Stimulated activated CD8-positive, alpha-beta memory T cell treated with anti-CD3 and anti-CD28 coated beads, Interleukin-12 subunit alpha, Interleukin-12 subunit beta, amount 100 ng/mL, for 24 hours (primary cell): ENCODE data around the gene LDLRAD2.
"Not testable (repeated sequence)": the region's sequence is repeated elsewhere in the genome, so short reads cannot be mapped to it uniquely, and the experiment has no call there.

Source experiments
- DNase-seq: peaks from one replicate; pipeline ENCODE4 v3.0.0-alpha.2; 2020; ENCODE audit errors: extremely low read depth

Gene LDLRAD2

DNA sequence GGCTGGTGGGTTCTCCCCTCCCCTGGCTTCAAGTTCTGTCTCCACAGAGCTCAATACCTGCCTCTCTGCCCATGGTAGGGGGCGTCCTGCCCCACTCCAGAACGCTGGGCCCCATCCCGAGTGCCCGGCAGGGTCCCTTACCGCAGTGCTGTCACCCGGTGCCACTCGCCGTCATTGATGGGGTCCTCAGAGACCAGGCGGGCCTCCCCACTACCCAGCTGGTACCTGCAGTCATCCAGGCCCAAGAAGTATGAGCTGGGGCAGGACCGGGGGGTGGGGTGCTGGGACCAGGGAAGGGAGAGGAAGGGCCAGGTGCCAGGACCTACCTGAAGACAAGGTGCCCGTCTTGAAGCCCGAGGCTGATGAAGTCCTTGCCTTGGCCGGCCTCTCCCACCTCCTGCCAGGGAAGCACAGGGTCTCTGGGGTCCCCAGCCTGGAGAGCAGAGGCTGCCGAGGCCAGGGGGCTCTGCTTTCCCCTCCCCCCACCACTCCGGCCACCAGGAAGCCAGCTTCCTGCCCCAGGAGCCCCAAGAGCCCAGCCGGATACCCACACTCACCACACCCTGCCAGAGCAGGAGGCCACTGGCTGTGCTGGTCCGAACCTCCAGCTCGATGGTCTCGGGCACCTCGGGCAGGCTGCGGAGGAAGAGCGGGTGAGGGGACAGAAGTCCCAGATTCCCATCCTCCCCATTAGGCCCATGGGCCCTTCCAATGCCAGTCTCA lies 12.1 kb downstream of the LDLRAD2 start:
- no peak for DNase-seq

DNA sequence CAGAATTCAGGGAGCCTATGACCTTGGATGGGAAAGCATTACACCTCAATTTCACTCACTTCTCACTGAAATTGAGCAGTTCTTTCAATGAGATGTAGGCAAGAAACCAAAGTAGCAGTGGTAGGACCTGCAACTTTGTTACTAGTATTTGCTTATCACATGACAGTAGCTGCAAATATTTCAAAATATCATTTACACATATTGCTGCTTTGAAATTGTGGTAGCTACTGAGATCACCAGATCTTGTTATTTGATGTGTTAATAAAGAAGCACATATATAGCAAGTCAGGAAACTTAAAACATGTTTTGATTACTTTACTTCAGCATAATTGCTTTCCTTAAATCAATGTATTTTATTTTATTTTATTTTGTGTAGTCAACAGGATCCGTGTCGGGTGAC lies 12.9 kb downstream of the LDLRAD2 start:
- DNase-seq: no peak

DNA sequence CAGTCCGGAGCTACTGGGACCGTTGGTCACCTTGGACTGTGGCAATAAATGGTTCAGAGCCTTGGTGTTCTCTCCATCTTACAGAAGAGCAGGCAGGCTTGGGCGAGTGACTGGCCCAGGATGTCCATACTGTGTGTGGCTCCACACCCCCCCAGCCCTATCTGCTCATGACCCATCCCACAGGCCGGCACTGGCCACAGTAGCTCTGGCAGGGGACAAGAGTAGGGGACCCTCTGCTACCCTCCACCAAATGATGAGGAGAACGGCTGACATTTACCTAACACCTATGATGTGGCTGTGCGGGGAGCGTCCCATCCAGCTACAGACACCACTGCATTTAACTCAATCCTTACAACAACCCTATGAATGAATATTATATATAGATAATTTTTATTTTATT lies 13.3 kb downstream of the LDLRAD2 start:
- DNase-seq: no peak

DNA sequence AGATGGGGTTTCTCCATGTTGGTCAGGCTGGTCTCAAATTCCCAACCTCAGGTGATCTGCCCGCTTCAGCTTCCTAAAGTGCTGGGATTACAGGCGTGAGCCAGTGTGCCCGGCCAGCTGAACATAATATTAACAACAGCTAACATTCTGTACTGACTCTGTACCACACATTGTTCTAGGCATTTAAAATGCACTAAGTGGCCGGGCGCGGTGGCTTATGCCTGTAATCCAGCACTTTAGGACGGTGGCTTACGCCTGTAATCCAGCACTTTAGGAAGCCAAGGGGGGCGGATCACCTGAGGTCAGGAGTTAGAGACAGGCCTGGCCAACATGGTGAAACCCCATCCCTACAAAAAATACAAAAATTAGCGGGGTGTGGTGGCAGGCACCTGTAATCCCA lies 14.6 kb downstream of the LDLRAD2 start:
- DNase-seq: not testable (repeated sequence)

DNA sequence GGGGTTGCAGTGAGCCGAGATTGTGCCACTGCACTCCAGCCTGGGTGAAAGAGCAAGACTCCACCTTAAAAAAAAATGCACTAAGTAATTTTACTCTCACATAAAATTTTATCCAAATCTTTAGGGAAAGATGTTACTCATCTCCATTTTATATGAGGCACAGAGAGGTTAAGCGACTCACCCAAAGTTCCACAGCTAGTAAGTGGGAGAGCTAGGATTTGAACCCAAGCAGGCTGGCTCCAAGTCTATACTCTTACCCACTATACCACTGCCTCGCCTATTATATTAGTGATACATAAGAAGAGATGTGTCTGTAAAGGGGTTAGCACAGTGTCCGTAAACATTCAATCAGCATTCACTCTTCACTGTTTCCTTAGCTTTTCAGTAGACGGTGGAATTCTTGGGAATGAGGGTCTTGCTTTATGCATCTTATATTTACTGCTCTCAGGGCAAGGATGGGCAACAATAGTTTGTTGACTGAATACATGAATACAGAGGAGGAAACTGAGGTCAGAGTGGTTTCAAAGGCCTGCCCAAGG lies 15.1 kb downstream of the LDLRAD2 start:
- no peak for DNase-seq

DNA sequence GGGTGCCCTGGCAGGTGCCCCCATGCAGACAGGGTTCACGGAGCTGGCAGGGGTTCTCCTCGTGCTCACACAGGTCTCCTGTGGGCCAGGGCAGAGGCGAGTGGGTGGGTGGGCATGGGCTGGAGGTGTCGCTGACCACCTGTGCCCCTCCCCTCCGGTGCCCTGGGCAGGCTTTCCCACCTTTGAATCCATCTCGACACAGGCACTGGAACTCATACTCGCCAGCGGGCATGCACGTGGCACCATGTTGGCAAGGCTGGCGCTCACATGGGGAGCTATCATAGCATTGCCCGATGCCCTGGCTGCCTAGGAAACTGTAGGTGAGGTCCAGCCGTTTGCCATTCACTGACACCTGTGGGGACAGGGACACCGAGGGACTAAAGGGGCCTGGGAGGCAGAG lies 16.0 kb downstream of the LDLRAD2 start:
- no peak for DNase-seq

DNA sequence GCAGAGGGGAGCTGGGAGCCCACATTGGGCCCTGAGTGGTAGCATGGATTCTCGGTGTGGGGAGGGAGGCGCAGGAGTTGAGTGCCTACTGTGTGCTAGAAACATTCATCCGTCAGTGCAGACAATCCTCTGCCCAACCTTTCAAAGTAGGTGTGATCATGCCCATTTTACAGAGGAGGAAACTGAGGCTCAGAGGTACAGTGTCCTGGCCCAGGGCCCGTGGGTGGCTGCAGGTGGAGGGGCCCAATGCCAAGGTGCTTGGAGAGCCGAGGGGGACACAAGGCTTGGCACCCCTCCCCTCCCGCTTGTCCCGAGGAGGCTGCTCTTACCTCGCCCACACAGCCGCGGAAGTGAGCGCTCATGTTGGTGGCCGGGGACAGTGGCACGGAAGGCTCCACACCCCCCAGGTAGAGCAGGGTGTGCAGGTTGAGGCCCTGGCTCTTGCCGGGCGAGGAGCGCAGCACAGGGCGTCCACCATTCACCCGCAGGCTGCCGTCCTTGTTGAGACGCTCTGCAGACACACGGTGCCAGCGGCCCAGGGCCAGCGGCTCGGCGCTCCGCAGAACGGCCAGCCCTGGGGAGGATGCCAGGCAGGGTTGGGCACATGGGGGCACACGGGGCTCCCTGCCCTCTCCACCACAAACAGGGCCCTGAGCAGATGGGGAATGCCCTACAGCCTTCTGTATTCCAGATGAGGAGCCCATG lies 16.6 kb downstream of the LDLRAD2 start:
- no peak for DNase-seq

DNA sequence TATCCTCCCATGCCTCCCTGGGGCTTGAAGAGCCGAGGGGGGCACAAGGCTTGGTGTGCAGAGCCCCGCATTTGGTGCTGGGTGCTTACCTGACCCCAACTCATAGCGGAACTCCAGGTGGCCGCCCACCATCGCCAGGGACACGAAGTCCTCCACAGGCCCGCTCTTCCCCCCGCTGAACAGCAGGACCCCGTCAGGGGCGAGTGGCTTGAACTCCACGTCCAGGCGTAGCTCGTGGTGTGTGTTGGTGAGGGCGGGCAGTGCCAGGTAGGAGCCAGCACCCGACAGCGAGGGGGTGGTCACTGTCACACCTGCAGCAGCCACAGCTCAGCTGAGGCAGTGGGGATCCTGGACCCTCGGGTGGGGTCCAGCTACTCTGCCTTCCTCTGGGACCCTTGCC lies 17.2 kb downstream of the LDLRAD2 start:
- no peak for DNase-seq

DNA sequence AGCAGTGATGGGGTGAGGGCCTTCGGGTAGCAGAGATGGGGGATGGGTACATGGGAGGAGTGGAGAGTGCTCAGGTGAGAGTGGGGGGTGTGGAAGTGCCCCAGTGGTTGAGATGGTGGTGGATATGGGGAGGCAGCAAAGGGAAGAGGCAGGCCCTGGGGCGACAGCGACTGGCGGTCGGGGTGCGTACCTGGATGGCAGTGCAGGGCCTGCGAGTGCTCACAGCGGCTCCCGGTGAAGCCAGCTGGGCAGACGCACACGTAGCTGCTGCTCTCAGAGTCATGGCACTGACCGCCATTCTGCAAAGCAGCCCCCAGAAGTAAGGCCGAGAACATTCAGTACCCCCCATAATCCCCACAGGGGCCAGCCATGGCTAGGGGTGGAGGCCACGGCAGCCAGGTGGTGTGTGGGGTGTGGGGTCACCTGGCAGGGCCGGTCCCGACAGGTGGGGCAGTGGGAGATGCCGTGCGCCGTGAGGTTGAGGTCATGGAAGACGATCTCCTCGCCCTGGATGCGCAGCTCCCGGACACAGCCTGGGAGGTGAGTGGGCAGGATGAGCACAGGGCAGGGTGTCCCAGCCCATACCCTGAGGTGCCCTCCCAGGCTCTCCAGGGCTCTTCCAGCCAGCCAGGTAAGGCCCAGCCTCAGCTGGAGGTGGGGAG lies 18.9 kb downstream of the LDLRAD2 start:
- DNase-seq: no peak

DNA sequence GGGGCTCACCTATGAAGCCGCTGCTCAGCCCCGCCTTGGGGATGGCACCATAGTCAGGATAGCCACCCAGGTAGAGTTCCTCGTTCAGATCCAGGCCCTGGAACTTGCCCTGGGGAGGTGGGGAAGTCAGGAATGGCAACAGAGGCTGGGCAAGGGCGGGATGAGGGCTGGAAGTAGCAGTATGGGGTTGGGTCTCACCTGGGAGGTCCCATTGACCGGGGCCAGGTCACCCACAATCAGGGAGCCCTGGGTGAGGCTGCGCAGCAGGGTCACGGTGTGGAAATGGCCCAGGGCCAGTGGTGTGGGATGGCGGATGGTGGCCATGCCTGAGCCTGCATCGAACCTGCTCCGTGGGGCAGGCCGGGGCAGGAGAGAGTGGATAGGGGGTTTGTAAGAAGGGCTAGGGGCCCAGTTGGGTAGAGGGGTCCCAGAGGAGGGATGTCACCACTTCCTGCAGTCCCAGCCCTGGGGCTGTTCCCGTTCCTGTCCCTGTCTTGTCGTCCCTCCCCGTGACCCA lies 19.4 kb downstream of the LDLRAD2 start:
- no peak for DNase-seq

DNA sequence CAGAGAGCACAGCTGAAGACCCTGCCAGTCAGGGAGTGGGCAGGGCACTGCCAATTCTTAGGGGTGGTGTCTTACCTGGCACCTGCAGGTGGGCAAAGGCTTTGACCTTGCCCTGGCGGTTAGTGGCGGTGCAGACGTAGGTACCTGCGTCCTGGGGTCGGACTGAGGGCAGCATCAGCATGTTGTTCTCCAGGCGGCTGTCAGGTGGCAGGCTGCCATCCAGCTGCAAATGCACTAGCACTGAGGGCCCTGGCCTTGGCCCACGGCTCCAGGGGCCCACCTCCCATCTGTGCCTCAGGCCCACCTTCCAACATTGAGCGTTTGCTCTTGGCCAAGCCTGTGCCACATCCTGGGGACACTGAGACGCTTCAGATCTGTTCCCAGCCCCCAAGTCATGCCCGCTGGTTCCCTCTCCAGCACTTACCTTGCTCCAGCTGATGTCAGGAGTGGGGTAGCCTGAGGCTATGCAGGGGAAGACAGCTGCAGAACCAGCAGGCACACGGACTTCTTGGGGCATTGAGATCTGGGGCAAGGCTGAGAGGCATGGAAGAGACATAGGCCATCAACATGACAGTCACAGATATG lies 21.4 kb downstream of the LDLRAD2 start:
- no peak for DNase-seq

DNA sequence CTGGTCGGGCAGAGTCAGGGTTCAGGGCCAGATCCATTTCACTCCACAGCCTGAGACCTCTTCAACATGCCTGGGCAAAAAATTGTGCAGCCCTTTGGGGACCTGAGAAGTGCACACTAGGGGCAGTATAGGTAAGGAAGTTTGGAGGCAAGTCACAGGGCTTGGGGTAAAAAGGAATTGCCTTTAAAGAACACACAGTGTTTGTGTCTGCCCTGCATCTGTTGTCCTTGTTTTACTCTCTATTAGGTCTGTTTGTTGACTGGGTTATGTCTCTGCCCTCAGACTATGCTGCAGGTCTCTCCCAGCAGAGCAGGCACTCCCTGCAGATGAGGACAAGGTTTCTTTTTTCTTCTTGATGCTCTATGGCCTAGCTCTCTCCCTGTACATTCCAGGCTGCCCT lies 22.0 kb downstream of the LDLRAD2 start:
- DNase-seq: no peak

DNA sequence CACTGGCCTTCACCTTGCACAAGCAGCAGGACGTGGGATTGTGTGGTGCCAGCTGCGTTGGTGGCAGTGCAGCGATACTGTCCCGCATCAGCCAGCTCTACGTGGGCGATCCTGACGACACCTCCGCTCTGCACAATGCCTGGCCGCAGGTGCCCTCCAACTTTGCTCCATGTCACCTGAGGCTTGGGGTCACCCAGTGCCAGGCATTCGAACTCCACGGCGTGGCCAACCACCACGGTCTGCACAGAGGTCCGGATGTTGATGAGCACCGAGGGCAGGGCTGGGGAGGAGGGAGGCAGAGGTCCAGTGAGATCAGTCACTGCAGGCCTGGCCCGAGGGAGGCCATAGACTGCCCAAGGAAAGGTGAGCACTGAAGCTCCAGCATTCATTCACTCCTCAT lies 22.6 kb downstream of the LDLRAD2 start:
- DNase-seq: no peak

DNA sequence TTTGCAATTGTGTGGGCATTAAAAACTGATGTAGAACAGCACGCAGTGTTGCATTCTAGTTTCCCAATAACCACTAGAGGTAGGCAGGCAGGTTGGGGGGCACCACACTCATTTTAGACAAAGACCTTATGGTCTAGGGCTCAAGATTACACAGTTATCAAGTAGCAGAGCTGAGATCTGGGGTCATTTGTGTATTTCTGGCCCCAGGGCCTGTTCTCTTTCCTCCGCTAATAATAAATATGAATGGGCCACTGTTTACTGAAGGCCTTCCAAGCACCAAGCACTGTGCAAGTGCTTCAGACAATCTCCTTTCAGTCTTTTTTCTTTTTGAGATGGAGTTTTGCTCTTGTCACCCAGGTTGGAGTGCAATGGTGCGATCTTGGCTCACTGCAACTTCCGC lies 23.9 kb downstream of the LDLRAD2 start:
- DNase-seq: no peak

DNA sequence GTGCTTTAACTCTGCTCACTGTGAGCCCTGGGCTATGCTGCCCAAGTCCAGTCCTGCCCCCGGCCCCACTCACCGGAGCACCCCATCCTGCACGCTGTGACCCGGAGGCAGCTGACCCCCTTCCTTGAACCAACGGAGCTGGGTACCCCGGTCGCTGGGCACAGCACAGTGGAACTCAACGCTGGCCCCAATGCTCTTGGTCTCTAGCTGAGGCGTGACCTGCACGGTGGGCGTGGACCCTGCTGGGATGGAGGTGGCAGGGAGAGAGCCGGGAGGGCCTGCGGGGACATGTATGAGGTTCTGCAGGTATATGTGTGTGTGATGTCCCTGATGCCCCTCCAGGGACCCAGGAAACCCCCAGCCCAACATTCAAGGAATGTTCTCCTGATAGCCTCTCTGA lies 24.7 kb downstream of the LDLRAD2 start:
- DNase-seq: no peak

DNA sequence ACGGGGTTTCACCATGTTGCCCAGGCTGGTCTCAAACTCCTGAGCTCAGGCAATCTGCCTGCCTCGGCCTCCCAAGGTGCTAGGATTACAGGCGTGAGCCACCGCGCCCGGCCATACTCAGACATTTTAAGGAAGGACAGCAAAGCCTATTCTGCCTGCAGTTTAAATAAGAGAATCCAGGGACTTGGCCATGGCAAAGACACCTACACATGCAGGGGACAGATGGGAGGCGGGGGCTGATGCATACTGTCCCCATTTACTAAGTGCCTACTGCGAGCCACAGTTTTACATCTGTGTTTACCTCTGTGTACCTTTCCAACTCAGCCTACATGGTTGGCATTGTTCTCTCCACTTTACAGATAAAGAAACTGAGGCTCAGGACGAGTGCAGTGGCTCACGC lies 25.4 kb downstream of the LDLRAD2 start:
- no peak for DNase-seq

DNA sequence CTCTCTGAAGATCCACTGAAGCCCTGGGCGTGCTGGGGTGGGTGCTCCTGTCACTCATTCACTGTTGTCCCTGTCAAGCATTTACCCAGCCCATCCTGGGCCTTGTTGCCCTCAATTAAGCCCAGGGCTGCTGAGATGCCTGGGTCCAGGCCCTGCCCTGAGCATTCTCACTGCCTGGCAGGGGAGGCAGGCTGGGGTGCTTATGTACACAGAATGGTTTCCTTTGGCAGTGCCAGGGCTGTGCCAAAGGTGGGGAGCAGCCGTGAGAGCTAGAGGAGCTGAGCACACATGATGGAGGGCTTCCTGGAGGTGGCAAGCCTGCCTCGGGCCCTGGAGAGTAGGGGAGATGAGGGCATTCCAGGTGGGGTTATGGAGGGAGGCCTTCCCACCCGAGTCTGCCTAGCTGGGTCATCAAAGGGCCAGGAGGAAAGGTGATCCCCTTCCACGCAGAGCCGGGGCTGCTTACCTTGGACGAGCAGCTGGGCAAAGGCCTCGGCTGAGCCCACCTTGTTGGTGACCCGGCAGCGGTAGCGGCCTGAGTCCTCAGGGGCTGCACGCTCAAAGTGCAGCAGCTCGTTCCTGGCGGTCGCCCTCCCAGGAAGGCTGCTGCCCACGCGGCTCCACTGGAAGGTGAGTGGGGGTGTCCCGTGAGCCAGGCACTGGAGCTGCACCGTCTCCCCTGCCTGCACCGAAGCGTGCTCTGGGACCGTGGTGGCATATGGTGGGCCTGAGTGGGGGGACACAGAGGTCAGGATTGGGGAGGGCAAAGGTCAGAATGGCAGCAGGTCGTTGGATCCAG lies 26.5 kb downstream of the LDLRAD2 start:
- DNase-seq: no peak

DNA sequence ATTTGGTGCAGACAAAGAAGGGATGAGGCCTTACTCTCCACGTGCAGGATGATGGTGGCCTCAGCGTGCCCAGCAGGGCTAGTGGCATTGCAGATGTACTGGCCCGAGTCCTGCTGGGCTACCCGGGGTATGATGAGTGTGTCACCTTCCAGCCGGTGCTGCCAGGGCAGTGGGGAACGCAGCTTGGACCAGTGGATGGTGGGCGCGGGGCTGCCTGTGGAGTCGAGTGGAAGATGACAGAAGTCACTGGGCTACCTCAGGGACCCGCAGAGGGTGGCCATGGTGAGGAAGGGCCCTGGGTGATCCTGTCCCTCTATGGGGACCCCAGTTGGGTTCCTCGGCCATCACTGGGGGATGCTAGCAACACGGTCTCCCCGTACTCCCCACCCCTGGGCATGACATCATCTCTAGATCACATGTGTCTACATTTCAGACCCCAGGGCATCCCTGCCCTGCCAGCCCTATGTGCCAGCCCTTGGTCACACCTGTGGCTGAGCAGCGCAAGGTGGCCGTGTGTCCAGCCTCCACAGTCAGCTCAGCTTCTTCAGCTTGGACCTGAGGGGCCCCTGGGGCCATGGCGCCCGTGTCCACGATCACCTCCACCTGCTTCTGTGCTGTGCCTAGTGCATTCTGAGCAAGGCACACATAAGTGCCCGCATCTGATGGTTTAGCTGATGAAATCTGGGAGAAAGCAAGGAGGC lies 27.4 kb downstream of the LDLRAD2 start:
- DNase-seq: no peak

DNA sequence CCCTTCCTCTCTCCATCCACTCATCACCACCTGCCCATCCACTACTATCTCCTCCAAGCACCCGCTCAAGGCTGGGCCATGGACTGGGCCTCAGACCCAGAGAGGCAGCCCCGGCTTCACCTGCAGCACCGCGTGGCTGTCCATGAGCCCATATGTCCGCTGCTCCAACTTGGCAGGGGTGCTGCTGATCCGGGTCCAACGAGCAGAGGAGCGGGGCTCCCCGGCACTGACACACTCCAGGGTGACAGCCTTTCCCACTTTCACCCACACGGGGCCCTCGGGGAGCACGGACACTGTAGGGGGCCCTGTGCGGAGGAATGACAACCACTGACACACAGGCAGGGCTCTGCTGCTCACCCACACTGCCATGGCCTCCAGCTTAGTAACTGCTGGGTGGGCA lies 28.9 kb downstream of the LDLRAD2 start:
- no peak for DNase-seq

DNA sequence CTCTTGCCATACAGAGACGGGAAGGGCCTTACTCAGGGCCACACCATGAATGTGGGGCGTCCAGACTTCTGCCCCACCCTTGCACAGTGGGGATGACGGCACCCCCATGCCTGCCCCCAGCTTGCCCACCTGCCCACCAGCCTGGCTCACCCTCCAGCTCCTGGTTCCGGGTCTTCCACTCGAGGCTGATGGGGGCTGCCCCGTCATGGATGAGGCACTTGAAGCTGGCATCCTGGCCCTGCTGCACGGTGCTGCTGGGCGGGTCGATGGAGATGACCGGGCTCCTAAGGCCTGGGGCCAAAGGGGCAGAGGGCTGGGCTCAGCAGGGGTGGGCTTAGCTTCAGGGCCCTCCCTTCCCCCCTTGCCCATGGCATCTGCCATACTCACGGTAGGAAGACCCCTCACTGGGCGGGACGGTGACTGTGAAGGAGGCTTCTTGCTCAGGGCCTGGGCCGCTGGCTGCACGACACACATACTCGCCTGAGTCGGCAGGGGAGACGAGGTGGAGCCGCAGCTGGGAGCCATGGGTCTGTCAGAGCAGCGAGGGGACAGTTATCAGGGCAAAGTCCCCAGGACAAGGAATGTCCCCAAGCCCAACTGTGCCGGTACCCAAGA lies 29.9 kb downstream of the LDLRAD2 start:
- DNase-seq: no peak
